Measurements from ENCODE around the gene DLG2. TPM values are rescaled to one million over a fixed set of nuclear protein-coding genes. Genes with fewer than 3 reads are reported as not detected.

DLG2 gene
- polyA plus RNA-seq, 3 donors, result 0.24 to 0.39 TPM; not detected in 1

DNA sequence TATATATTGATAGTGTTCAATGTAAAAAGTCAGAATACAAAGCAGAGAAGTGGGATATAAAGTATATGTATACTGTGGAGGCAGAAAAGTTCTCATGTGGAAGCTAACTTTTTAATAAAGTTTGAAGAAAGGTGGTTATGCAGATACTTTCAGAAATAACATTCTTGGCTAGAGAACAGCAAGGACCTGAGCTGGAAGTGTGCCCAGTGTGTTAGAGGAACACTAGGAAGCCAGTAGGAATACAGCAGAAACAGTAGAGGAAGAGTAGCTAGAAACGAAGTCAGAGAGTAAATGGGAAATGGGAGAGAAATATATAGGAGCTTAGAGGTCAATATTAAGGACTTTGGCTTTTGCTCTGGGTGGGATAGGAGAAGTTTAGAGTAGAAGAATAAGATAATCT lies 1876.1 kb downstream of the DLG2 start:
- Mint-ChIP-seq H3K27ac (no peak overlapping the region), H3K4me3 (no peak overlapping the region), H3K9me3 (peaks cover 0 to 4% (median 0%) of the 10 kb centered on the region in 7 donors), H3K36me3 (no peaks in the 10 kb centered on the region), H3K27me3 (ENCODE audit: low read depth in 3 of 3) (peaks cover 0 to 1% (median 0%) of the 10 kb centered on the region in 3 donors), H3K4me1 (no peaks in the 10 kb centered on the region)
- H3K27ac ChIP-seq (ENCODE audit: low read depth in 1 of 2, low read length in 2 of 2), result no peak overlapping the region
- H2AFZ ChIP-seq (ENCODE audit: insufficient read depth, low read depth, low read length, poor library complexity, severe bottlenecking), result no peak overlapping the region
- H4K20me1 ChIP-seq (ENCODE audit: insufficient read depth, low read length), result no peaks in the 10 kb centered on the region
- intact Hi-C loops (cut with micrococcal nuclease), result no loop called here
- no peaks in the 10 kb centered on the region for H3K27me3 ChIP-seq (ENCODE audit: control insufficient read depth in 2 of 2, insufficient read depth in 2 of 2, low read length in 2 of 2)
- DNase-seq, result no peak
- no peaks in the 10 kb centered on the region for H3K9me3 ChIP-seq (replicated peaks in 1 of 2; ENCODE audit: control insufficient read depth in 1 of 2, insufficient read depth in 1 of 2, low read length in 2 of 2)
- no peak overlapping the region for H3K9ac ChIP-seq (ENCODE audit: insufficient read depth, low read length, poor library complexity, severe bottlenecking)
- H3K4me1 ChIP-seq (ENCODE audit: control insufficient read depth in 1 of 2, insufficient read depth in 2 of 2, low read length in 2 of 2), result no peaks in the 10 kb centered on the region
- TF ChIP-seq CTCF (IDR thresholded peaks at IDR 0.05), result no peak
- H3K4me2 ChIP-seq (replicated peaks; ENCODE audit: extremely low read depth, low read length, poor library complexity, severe bottlenecking), result no peak overlapping the region
- H3K4me3 ChIP-seq (replicated peaks in 1 of 3; ENCODE audit: low read depth in 2 of 3, low read length in 3 of 3), result no peak overlapping the region
- no peaks in the 10 kb centered on the region for H3K79me2 ChIP-seq (ENCODE audit: insufficient read depth, low read length)
- WGBS (ENCODE audit: insufficient coverage), result no CpG with 5 or more reads among the region's 1 CpG
- no peaks in the 10 kb centered on the region for H3K36me3 ChIP-seq (replicated peaks in 1 of 2; ENCODE audit: control insufficient read depth in 1 of 2, insufficient read depth in 2 of 2, low read length in 2 of 2)

DNA sequence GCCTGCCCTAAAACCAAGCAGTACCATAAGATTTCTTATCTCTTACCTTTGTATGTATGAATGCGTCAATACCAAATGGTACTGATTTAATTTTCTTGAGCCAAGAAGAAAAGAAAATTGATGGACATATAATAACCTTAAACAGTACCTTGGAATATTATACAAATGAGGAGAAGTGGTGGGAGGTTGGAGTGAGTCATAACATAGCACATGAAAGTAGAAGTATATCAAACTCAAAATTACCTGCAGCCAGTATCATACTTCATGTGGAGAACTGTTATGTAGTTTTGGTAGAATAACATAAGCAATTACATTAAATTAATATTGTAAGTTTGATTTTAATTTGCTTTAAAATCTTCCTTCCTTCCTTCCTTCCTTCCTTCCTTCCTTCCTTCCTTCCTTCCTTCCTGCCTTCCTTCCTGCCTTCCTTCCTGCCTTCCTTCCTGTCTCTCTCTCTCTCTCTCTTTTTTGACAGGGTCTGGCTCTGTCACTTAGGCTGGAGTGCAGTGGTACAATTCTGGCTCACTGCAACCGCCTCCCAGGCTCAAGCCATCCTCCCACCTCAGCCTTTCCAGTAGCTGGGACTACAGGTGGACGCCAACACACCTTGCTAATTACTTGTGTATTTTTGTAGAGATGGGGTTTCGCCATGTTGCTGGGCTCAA lies 1880.1 kb downstream of the DLG2 start:
- Histone ChIP-seq H3K4me1 (ENCODE audit: control insufficient read depth in 1 of 2, insufficient read depth in 2 of 2, low read length in 2 of 2) (no peaks in the 10 kb centered on the region), H3K27me3 (ENCODE audit: control insufficient read depth in 2 of 2, insufficient read depth in 2 of 2, low read length in 2 of 2) (no peaks in the 10 kb centered on the region), H3K36me3 (replicated peaks in 1 of 2; ENCODE audit: control insufficient read depth in 1 of 2, insufficient read depth in 2 of 2, low read length in 2 of 2) (no peaks in the 10 kb centered on the region), H3K79me2 (ENCODE audit: insufficient read depth, low read length) (no peaks in the 10 kb centered on the region), H4K20me1 (ENCODE audit: insufficient read depth, low read length) (no peaks in the 10 kb centered on the region), H3K9me3 (replicated peaks in 1 of 2; ENCODE audit: control insufficient read depth in 1 of 2, insufficient read depth in 1 of 2, low read length in 2 of 2) (no peaks in the 10 kb centered on the region), H2AFZ (ENCODE audit: insufficient read depth, low read depth, low read length, poor library complexity, severe bottlenecking) (no peak overlapping the region), H3K4me3 (replicated peaks in 1 of 3; ENCODE audit: low read depth in 2 of 3, low read length in 3 of 3) (no peak overlapping the region), H3K9ac (ENCODE audit: insufficient read depth, low read length, poor library complexity, severe bottlenecking) (no peak overlapping the region), H3K4me2 (replicated peaks; ENCODE audit: extremely low read depth, low read length, poor library complexity, severe bottlenecking) (no peak overlapping the region), H3K27ac (ENCODE audit: low read depth in 1 of 2, low read length in 2 of 2) (no peak overlapping the region)
- intact Hi-C loops (cut with micrococcal nuclease), result no loop called here
- TF ChIP-seq CTCF (IDR thresholded peaks at IDR 0.05), result no peak
- Mint-ChIP-seq H3K27ac (no peak overlapping the region), H3K4me1 (no peaks in the 10 kb centered on the region), H3K4me3 (no peak overlapping the region), H3K9me3 (peaks cover 2 to 11% (median 5%) of the 10 kb centered on the region in 7 donors), H3K36me3 (no peaks in the 10 kb centered on the region), H3K27me3 (ENCODE audit: low read depth in 3 of 3) (peaks cover 0 to 1% (median 1%) of the 10 kb centered on the region in 3 donors)
- WGBS (ENCODE audit: insufficient coverage), result no CpG with 5 or more reads among the region's 4 CpGs
- DNase-seq, result no peak

Measured in CD14-positive monocyte (primary cell).